AG10803 (cell line): ENCODE results near the gene CACNA1E.

Experiments used
- DNase-seq: peaks from one replicate; pipeline ENCODE4 v3.0.0; 2010; ENCODE audit warnings: low read depth
- H3K4me3 ChIP-seq: 2 replicates; pipeline ENCODE4 v1.5.1; 2011; ENCODE audit warnings: mild to moderate bottlenecking, low read length, control low read depth
- TF ChIP-seq, protein P1 (sequence below): conservative IDR thresholded peaks from 2 replicates; pipeline ENCODE4 v1.5.1; 2011; ENCODE audit warnings: mild to moderate bottlenecking, low read length, control low read depth, inconsistent platforms

The CACNA1E gene

DNA sequence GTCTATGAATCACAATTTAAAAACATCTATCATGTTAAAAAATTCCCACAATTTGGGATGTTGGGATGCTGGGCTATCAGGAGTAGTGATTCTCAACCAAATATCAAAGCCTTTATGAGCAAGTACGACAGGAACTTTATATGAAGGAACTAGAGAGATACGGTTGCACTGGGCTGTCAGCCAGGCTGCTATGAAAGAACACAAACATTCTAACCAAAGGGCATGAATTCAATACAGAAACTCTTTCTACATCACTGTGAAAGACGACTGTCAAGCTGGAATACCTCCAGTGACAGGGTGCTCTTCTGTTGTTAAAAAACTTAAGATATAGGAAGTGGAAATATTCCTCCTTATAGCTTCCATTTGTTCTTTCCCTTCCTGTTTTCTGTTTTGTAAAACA lies 9.8 kb downstream of the CACNA1E start:
- DNase-seq, result no peak
- TF ChIP-seq, protein P1, sequence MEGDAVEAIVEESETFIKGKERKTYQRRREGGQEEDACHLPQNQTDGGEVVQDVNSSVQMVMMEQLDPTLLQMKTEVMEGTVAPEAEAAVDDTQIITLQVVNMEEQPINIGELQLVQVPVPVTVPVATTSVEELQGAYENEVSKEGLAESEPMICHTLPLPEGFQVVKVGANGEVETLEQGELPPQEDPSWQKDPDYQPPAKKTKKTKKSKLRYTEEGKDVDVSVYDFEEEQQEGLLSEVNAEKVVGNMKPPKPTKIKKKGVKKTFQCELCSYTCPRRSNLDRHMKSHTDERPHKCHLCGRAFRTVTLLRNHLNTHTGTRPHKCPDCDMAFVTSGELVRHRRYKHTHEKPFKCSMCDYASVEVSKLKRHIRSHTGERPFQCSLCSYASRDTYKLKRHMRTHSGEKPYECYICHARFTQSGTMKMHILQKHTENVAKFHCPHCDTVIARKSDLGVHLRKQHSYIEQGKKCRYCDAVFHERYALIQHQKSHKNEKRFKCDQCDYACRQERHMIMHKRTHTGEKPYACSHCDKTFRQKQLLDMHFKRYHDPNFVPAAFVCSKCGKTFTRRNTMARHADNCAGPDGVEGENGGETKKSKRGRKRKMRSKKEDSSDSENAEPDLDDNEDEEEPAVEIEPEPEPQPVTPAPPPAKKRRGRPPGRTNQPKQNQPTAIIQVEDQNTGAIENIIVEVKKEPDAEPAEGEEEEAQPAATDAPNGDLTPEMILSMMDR, result no peak
- H3K4me3 ChIP-seq, result no peak overlapping the region

DNA sequence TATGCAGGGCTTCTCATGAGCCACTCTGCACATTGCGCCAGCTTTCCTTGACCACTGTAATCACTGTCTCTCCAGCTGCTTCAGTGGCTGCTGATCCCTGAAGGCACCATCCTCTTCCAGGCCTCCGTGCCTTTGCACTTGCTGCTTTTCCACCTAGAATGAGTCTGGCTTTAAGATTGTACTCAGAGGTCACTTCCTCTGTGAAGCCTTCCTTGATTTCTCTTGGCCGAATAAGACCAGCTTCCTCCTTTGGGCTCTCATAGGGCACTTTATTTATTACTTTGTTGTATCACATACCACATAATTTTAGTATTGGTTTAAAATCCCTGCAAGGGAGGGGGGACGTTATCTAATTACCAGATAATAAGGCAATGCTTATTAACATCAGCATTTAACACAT lies 10.6 kb downstream of the CACNA1E start:
- no peak overlapping the region for H3K4me3 ChIP-seq
- TF ChIP-seq, protein P1, result no peak
- no peak for DNase-seq

DNA sequence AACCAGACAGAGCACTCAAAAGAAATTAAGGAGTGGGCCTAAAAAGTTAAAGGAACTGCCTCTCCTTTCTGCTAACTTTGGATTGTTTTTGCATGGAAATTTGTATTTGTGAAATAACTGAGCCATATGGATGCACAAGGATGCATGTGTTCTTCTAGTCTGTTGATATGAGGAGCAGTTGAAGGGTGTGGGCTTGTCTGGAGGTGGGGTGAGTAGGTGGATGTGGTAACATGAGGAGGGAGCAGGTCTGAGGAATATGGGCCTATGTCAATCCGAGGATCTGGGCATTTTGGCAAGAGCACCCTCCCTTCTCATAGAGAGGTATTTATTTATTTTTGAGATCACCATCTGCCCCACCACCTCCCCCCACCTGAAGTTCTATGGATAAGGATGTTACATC lies 13.4 kb downstream of the CACNA1E start:
- no peak overlapping the region for H3K4me3 ChIP-seq
- TF ChIP-seq, protein P1, result no peak
- DNase-seq, result no peak

DNA sequence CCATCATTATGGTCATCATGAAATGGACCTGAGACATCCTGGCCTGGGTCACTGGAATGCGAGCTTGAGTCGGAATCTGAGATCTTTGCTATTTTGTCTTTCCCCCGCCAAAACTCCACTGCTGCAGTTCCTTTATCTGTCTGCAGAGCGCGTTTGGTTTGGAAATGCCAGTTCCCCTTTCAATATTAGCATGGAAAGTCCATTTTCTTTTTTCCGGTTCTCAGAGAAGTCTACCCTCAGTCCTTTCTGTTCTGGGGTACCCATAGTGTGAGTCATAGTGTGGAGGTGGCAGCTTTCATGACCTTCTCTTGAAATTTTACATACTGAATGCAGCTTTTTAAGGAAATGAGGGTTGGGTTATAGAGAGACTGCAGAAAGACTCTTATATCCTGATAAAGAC lies 14.6 kb downstream of the CACNA1E start:
- TF ChIP-seq, protein P1, result no peak
- H3K4me3 ChIP-seq, result no peak overlapping the region
- no peak for DNase-seq

DNA sequence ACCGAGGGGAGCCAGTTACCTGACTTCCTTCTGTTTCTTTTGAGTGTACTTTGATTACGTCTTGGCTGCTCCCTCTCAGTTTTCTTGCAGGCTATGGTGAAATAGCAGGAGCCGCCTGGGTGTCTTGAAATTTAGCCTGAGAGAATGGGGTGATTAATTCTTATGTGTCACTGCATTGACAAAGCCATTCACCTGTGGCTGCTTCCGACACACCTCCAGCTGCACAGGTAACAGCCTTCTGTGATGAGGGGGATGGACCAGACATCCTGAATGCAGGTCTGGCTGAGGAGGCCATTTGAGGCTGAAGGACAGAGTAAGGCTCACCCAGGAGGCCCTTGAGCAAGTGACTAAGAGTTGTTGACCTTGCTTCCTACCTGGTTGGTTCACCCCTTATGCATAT lies 16.5 kb downstream of the CACNA1E start:
- TF ChIP-seq, protein P1, result no peak

DNA sequence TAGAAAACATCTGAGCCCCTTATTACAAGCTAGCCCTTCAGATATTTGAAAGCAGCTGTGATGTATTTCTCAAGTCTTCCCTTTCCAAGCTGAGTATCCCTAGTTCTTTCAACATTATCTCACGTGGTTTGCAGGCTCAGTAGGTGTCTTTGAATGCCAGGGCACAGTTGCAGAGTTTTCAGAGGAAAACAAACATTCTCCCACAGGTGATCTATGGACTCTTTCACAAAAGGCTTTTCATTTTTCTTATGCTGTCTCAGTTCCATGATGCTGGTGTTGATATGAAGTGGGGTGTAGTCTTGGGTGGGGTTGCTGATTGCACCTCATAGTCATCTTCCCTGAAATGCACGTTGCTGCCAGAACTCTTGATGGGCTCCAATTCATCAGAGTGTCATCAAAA lies 17.3 kb downstream of the CACNA1E start:
- H3K4me3 ChIP-seq, result no peak overlapping the region
- no peak for DNase-seq
- TF ChIP-seq, protein P1, result no peak

More for the DNA sequence above, 16.5 kb downstream of the CACNA1E start:
- H3K4me3 ChIP-seq, result no peak overlapping the region
- DNase-seq, result no peak

DNA sequence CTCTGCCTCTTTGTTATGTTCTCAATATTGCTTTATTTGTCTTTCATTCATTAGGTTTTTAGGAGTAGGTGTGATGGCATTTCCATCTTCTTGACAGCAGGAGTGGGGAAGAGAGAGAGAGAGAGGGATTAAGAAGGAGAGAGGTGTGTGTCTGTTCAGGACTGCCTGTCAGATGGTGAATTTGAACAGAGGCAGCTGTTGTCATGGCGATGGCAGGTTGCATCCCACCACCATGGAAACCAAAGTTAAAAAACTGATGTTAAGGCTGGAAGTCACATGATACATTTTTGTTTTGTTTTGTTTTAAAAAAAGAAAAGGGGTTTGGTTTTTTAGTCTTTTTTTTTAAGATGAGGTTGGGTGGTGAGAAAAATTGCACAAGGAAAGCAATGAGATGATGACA lies 18.3 kb downstream of the CACNA1E start:
- no peak for DNase-seq
- H3K4me3 ChIP-seq, result no peak overlapping the region
- TF ChIP-seq, protein P1, result no peak
